Measurements from ENCODE around the gene TMCO2.

DNA sequence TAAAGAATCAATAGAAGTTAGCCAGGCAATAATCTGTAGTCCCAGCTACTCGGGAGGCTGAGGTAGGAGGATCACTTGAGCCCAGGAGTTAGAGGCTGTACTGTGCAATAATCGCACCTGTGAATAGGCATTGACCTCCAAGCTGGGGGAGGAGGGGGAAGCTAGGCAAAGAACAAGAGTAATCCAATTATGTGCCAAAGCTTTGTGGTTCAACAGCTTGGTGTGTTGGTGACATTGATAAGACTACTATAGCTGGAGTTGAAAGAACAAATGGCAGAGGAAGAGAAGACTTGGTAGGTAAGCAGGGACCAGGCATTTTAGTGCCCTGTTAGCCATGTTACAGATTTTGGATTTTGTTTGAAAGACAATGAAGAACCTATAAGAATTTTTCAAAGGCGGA is 2.1 kb upstream of the TMCO2 start:
- TF ChIP-seq POLR2A (IDR thresholded peaks at IDR 0.05; ENCODE audit: borderline replicate concordance, extremely low read depth, insufficient read depth, insufficient read length) (no peak), CEBPB (IDR thresholded peaks at IDR 0.05; ENCODE audit: low read depth) (no peak), FOSL1 (IDR thresholded peaks at IDR 0.05; ENCODE audit: low read depth) (no peak), EZH2phosphoT487 (IDR thresholded peaks at IDR 0.05; ENCODE audit: borderline replicate concordance) (no peak), ZNF274 (IDR thresholded peaks at IDR 0.05; ENCODE audit: low read depth, low read length) (no peak), CTCF (IDR thresholded peaks at IDR 0.05 in 2 of 3, conservative IDR thresholded peaks at IDR 0.05 in 1 of 3; ENCODE audit: borderline replicate concordance in 1 of 3, insufficient read depth in 1 of 3, low read depth in 2 of 3, low read length in 2 of 3) (no peak), POLR2AphosphoS5 (IDR thresholded peaks at IDR 0.05; ENCODE audit: low read depth, low read length) (no peak), ELF1 (IDR thresholded peaks at IDR 0.05; ENCODE audit: borderline replicate concordance, low read depth) (no peak), SRF (IDR thresholded peaks at IDR 0.05; ENCODE audit: low read depth) (no peak)
- TF ChIP-seq, protein P1, sequence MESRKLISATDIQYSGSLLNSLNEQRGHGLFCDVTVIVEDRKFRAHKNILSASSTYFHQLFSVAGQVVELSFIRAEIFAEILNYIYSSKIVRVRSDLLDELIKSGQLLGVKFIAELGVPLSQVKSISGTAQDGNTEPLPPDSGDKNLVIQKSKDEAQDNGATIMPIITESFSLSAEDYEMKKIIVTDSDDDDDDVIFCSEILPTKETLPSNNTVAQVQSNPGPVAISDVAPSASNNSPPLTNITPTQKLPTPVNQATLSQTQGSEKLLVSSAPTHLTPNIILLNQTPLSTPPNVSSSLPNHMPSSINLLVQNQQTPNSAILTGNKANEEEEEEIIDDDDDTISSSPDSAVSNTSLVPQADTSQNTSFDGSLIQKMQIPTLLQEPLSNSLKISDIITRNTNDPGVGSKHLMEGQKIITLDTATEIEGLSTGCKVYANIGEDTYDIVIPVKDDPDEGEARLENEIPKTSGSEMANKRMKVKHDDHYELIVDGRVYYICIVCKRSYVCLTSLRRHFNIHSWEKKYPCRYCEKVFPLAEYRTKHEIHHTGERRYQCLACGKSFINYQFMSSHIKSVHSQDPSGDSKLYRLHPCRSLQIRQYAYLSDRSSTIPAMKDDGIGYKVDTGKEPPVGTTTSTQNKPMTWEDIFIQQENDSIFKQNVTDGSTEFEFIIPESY (IDR thresholded peaks at IDR 0.05; ENCODE audit: extremely low read depth, insufficient replicate concordance, low read length), result no peak
